Spleen (tissue), 11 donors: ENCODE measurements around the gene SIRT7. TPM values are rescaled to one million over a fixed set of nuclear protein-coding genes. Genes with fewer than 3 reads are reported as not detected.

Experiments used
- DNase-seq: peaks from one replicate; pipeline ENCODE4 v3.0.0-alpha.2; 2020
- H3K27ac ChIP-seq, 8 donors: fragments of 200-600 bp; sonication (generic) in 7 of 8; 1 replicate in 4 of 8; 2 replicates in 4 of 8; pipeline versions ENCODE4 v1.5.0 to v1.8.0; 2016 to 2021; ENCODE audit warnings: inconsistent platforms in 4 of 8, mild to moderate bottlenecking in 4 of 8, moderate library complexity in 1 of 8
- H3K27me3 ChIP-seq, 7 donors: fragments of 200-600 bp; sonication (generic) in 6 of 7; replicated peaks in 1 of 7; 1 replicate in 4 of 7; 2 replicates in 3 of 7; pipeline versions ENCODE4 v1.5.0 to v1.8.0; 2016 to 2021; ENCODE audit warnings: inconsistent platforms in 3 of 7, mild to moderate bottlenecking in 1 of 7
- H3K36me3 ChIP-seq, 6 donors: fragments of 200-600 bp; sonication (generic) in 5 of 6; 1 replicate in 4 of 6; 2 replicates in 2 of 6; pipeline versions ENCODE4 v1.5.0 to v1.8.0; 2016 to 2021; ENCODE audit warnings: inconsistent platforms in 2 of 6
- H3K4me1 ChIP-seq, 6 donors: fragments of 200-600 bp; sonication (generic) in 5 of 6; 1 replicate in 3 of 6; 2 replicates in 3 of 6; pipeline versions ENCODE4 v1.5.0 to v1.8.0; 2016 to 2021; ENCODE audit warnings: inconsistent platforms in 3 of 6
- H3K4me3 ChIP-seq, 8 donors: fragments of 200-600 bp; sonication (generic) in 7 of 8; 1 replicate in 4 of 8; 2 replicates in 4 of 8; pipeline versions ENCODE4 v1.5.0 to v1.8.0; 2016 to 2021; ENCODE audit warnings: inconsistent platforms in 4 of 8, mild to moderate bottlenecking in 4 of 8, moderate library complexity in 2 of 8
- H3K9me3 ChIP-seq, 8 donors: fragments of 200-600 bp; sonication (generic) in 7 of 8; 1 replicate in 4 of 8; 2 replicates in 4 of 8; pipeline versions ENCODE4 v1.5.0 to v1.8.0; 2016 to 2021; ENCODE audit warnings: inconsistent platforms in 4 of 8
- CTCF ChIP-seq, 11 experiments: fragments of 200-600 bp in 7 of 11; fragments of 450-650 bp in 4 of 11; sonication (generic) in 4 of 11; IDR thresholded peaks in 8 of 11; conservative IDR thresholded peaks in 3 of 11; 1 replicate in 7 of 11; 2 replicates in 4 of 11; pipeline versions ENCODE4 v1.4.0 to v1.8.0; 2016 to 2021; ENCODE audit warnings: antibody characterized with exemption in 11 of 11, inconsistent platforms in 4 of 11, mild to moderate bottlenecking in 1 of 11
- POLR2A ChIP-seq, 3 donors: fragments of 450-650 bp; IDR thresholded peaks; one replicate each; pipeline ENCODE4 v1.5.1; 2017; ENCODE audit warnings: antibody characterized with exemption in 3 of 3, mild to moderate bottlenecking in 1 of 3
- POLR2AphosphoS5 ChIP-seq, 3 donors: sonication (generic); formaldehyde crosslinking; IDR thresholded peaks; one replicate each; pipeline ENCODE4 v1.5.1; 2017; ENCODE audit warnings: antibody characterized with exemption in 3 of 3
- WGBS, 5 donors: extraction: QIAGEN DNeasy Blood & Tissue Kit in 3 of 5; methylation state at CpG; one replicate each; pipeline versions ENCODE4 v1.1.5 to v1.1.7; 2013 to 2018; 5-methylcytosine and 5-hydroxymethylcytosine counted together
- intact Hi-C: fragments of 100-400 bp; cut with DNase I; formaldehyde crosslinking; loops from one replicate; pipeline ENCODE4 v1.15.0; 2023; ENCODE audit warnings: low total_unique reads
- polyA plus RNA-seq, 3 donors: library from polyadenylated mRNA; stranded (reverse); fragments of 200-250 nt; gene quantifications; one replicate each; pipeline ENCODE4 v1.2.1, GENCODE V29; 2013
- total RNA-seq, 7 donors: library from RNA; depleted of rRNA in 3 of 7; stranded (reverse); fragments of >200 nt in 3 of 7; fragmentation: NEBNext Ultra II Directional in 4 of 7; extraction: Animal tissue kit (Norgen Biotek cat#: 25700) in 4 of 7; gene quantifications; one replicate each; pipeline versions ENCODE4 v1.1.0 to v1.2.1, GENCODE V29; 2016 to 2021
- donor health status: healthy with polysubstance abuse.
- donor health status: DM: no; HTN: no; CAD: no; lungs with moderate emphysema.
- donor health status: DM: no; HTN: no; CAD: no.
- donor health status: Bipolar disorder and iron deficiency.
- donor health status: healthy.
- donor health status: DM: no; HTN: no; CAD: no.
- donor health status: DM: yes; HTN: yes; CAD: no.

Gene SIRT7
- total and polyA plus RNA-seq, 10 donors = 28.5 to 54.5 (median 39.1) TPM

- Histone ChIP-seq H3K27ac (no peak overlapping the region), H3K27me3 (peaks cover 0 to 29% (median 16%) of the 10 kb centered on the region in 7 donors), H3K4me3 (no peak overlapping the region), H3K9me3 (no peaks in the 10 kb centered on the region), H3K36me3 (peaks cover 0 to 68% (median 17%) of the 10 kb centered on the region in 6 donors), H3K4me1 (peaks cover 6 to 38% (median 31%) of the 10 kb centered on the region in 6 donors)
- DNase-seq = no peak
- intact Hi-C loops = no loop called here
- TF ChIP-seq CTCF (IDR thresholded peaks at IDR 0.05 in 8 of 11, conservative IDR thresholded peaks at IDR 0.05 in 3 of 11) (no peak), POLR2A (IDR thresholded peaks at IDR 0.05) (no peak), POLR2AphosphoS5 (IDR thresholded peaks at IDR 0.05) (no peak)
- 94 to 97% (median 96%) methylated on average over 14 to 16 of the region's 16 CpGs for whole genome bisulfite sequencing, 5 donors
Observed at GRCh38 chr17:81905424-81905875, 12.5 kb downstream of the SIRT7 start.

GRCh38 chr17:81904600-81905423 is 13.2 kb downstream of the SIRT7 start:
- Histone ChIP-seq H3K4me3 (no peak overlapping the region), H3K36me3 (peaks cover 0 to 75% (median 24%) of the 10 kb centered on the region in 6 donors), H3K27ac (no peak overlapping the region), H3K4me1 (peaks cover 0 to 32% (median 24%) of the 10 kb centered on the region in 6 donors), H3K27me3 (peaks cover 0 to 29% (median 16%) of the 10 kb centered on the region in 7 donors), H3K9me3 (no peaks in the 10 kb centered on the region)
- no peak for DNase-seq
- TF ChIP-seq CTCF (IDR thresholded peaks at IDR 0.05 in 8 of 11, conservative IDR thresholded peaks at IDR 0.05 in 3 of 11) = no peak
- intact Hi-C loops = no loop called here
- WGBS, 5 donors = 90 to 96% (median 94%) methylated on average over 21 to 28 of the region's 28 CpGs

- Histone ChIP-seq H3K9me3 (no peaks in the 10 kb centered on the region), H3K27ac (no peak overlapping the region), H3K36me3 (peaks cover 0 to 79% (median 31%) of the 10 kb centered on the region in 6 donors), H3K27me3 (peaks cover 0 to 29% (median 16%) of the 10 kb centered on the region in 7 donors), H3K4me1 (peaks cover 0 to 24% (median 20%) of the 10 kb centered on the region in 6 donors), H3K4me3 (no peak overlapping the region)
- intact Hi-C loops = no loop called here
- TF ChIP-seq POLR2AphosphoS5 (IDR thresholded peaks at IDR 0.05) (no peak), POLR2A (IDR thresholded peaks at IDR 0.05) (no peak)
- WGBS, 5 donors = 95 to 97% (median 95%) methylated on average over 21 to 24 of the region's 24 CpGs
- no peak for DNase-seq
Observed at GRCh38 chr17:81903896-81904599, 13.9 kb downstream of the SIRT7 start.

- intact Hi-C loops = no loop called here
- DNase-seq = no peak
- no peak overlapping the region for H3K4me3 ChIP-seq
- H3K4me1 ChIP-seq = peaks cover 0 to 24% (median 18%) of the 10 kb centered on the region in 6 donors
- peaks cover 0 to 29% (median 16%) of the 10 kb centered on the region in 7 donors for H3K27me3 ChIP-seq
- WGBS, 5 donors = 95 to 97% (median 96%) methylated on average over 10 of the region's 10 CpGs; no CpG with 5 or more reads in 1 of the 5 donors
- no peaks in the 10 kb centered on the region for H3K9me3 ChIP-seq
- peaks cover 0 to 79% (median 37%) of the 10 kb centered on the region in 6 donors for H3K36me3 ChIP-seq
- TF ChIP-seq CTCF (IDR thresholded peaks at IDR 0.05 in 8 of 11, conservative IDR thresholded peaks at IDR 0.05 in 3 of 11) (no peak), POLR2AphosphoS5 (IDR thresholded peaks at IDR 0.05) (no peak)
- no peak overlapping the region for H3K27ac ChIP-seq
Observed at GRCh38 chr17:81903415-81903831, 14.6 kb downstream of the SIRT7 start.
